ENCODE data around the gene ARHGDIA.

- peak in 3 of 6 experiments; percentile 9 to 30 (median 18) for TF ChIP-seq CTCF (IDR thresholded peaks at IDR 0.05)
- peak in 1 of 2 donors; percentile 77 for TF ChIP-seq POLR2A (IDR thresholded peaks at IDR 0.05)
Observed at GRCh38 chr17:81911277-81911961, 40.3 kb upstream of the ARHGDIA start, which contains the start of gene PCYT2.

All from Peyer's patch (tissue), 4 donors.